Fibroblast of upper back skin (primary cell): ENCODE data around the gene PLD5.
A peak's percentile ranks its signal among the peaks of the same experiment; 100 is the strongest.

Source experiments
- DNase-seq: peaks from one replicate; pipeline ENCODE4 v3.0.0-alpha.2; 2013

PLD5 gene

GRCh38 chr1:242524571-242525359, at the start of gene PLD5:
TSS of gene PLD5 (minus strand) at chr1:242524697.
- no peak for DNase-seq

GRCh38 chr1:242569867-242570266, 45.4 kb upstream of the PLD5 start:
- no peak for DNase-seq

- no peak for DNase-seq
Observed at GRCh38 chr1:242568666-242569065, 44.2 kb upstream of the PLD5 start.

- DNase-seq: no peak
Observed at GRCh38 chr1:242567596-242567995, 43.1 kb upstream of the PLD5 start.

- DNase-seq: no peak
Observed at GRCh38 chr1:242556759-242557158, 32.3 kb upstream of the PLD5 start.

GRCh38 chr1:242556276-242556675, 31.8 kb upstream of the PLD5 start:
- no peak for DNase-seq

GRCh38 chr1:242554577-242554976, 30.1 kb upstream of the PLD5 start:
- DNase-seq: no peak

GRCh38 chr1:242546849-242547729, 22.6 kb upstream of the PLD5 start:
- no peak for DNase-seq

GRCh38 chr1:242546441-242546840, 21.9 kb upstream of the PLD5 start:
- DNase-seq: no peak

- DNase-seq: no peak
Observed at GRCh38 chr1:242544071-242544470, 19.6 kb upstream of the PLD5 start.

- DNase-seq: no peak
Observed at GRCh38 chr1:242542271-242542670, 17.8 kb upstream of the PLD5 start.

GRCh38 chr1:242535986-242536385, 11.5 kb upstream of the PLD5 start:
- DNase-seq: no peak

- no peak for DNase-seq
Observed at GRCh38 chr1:242534753-242535152, 10.3 kb upstream of the PLD5 start.

- peak; percentile 8 for DNase-seq
Observed at GRCh38 chr1:242530761-242531160, 6.3 kb upstream of the PLD5 start.

GRCh38 chr1:242525769-242526168, 1.3 kb upstream of the PLD5 start:
- no peak for DNase-seq

- DNase-seq: no peak
Observed at GRCh38 chr1:242525360-242525722, 844 bp upstream of the PLD5 start.

GRCh38 chr1:242523719-242524570, 552 bp downstream of the PLD5 start:
- peak; percentile 10 for DNase-seq

GRCh38 chr1:242522996-242523718, 1.3 kb downstream of the PLD5 start:
- no peak for DNase-seq

GRCh38 chr1:242522304-242522945, 2.1 kb downstream of the PLD5 start:
- DNase-seq: no peak

- DNase-seq: no peak
Observed at GRCh38 chr1:242515555-242515954, 8.9 kb downstream of the PLD5 start.

- DNase-seq: no peak
Observed at GRCh38 chr1:242506724-242507123, 17.8 kb downstream of the PLD5 start.

GRCh38 chr1:242489545-242489944, 35.0 kb downstream of the PLD5 start:
- no peak for DNase-seq
